ENCODE measurements around the gene DLGAP1.

Gene DLGAP1

GRCh38 chr18:3775996-3776395 is 679.1 kb downstream of the DLGAP1 start:
- Histone ChIP-seq H3K4me1 (ENCODE audit: insufficient read depth, poor library complexity, severe bottlenecking) (peaks cover 15% of the 10 kb centered on the region), H3K36me3 (ENCODE audit: low read depth) (no peaks in the 10 kb centered on the region), H3K27me3 (ENCODE audit: insufficient read depth, poor library complexity, severe bottlenecking) (no peaks in the 10 kb centered on the region), H3K27ac (ENCODE audit: poor library complexity, severe bottlenecking) (no peak overlapping the region), H3K9me3 (ENCODE audit: severe bottlenecking) (no peaks in the 10 kb centered on the region), H3K4me3 (ENCODE audit: severe bottlenecking) (no peak overlapping the region)
- ATAC-seq (ENCODE audit: low read depth) (no peak), DNase-seq (ENCODE audit: low spot score) (no peak)
- no peak for TF ChIP-seq CTCF (IDR thresholded peaks at IDR 0.05; ENCODE audit: poor library complexity, severe bottlenecking)

GRCh38 chr18:3773303-3773702 is 681.8 kb downstream of the DLGAP1 start:
- no peak for DNase-seq (ENCODE audit: low spot score)

GRCh38 chr18:3771121-3771971 is 683.8 kb downstream of the DLGAP1 start:
- peak overlapping the region; percentile 39 for H3K27ac ChIP-seq (ENCODE audit: poor library complexity, severe bottlenecking)
- peak; percentile 97 for TF ChIP-seq CTCF (IDR thresholded peaks at IDR 0.05; ENCODE audit: poor library complexity, severe bottlenecking)
- peak; percentile 72 for DNase-seq (ENCODE audit: low spot score)
- peak overlapping the region; percentile 7 for H3K4me3 ChIP-seq (ENCODE audit: severe bottlenecking)
- peak; percentile 94 for ATAC-seq (ENCODE audit: low read depth)
- H3K4me1 ChIP-seq (ENCODE audit: insufficient read depth, poor library complexity, severe bottlenecking) = peaks cover 15% of the 10 kb centered on the region
- H3K36me3 ChIP-seq (ENCODE audit: low read depth) = no peaks in the 10 kb centered on the region
- H3K9me3 ChIP-seq (ENCODE audit: severe bottlenecking) = no peaks in the 10 kb centered on the region
- H3K27me3 ChIP-seq (ENCODE audit: insufficient read depth, poor library complexity, severe bottlenecking) = no peaks in the 10 kb centered on the region

More at GRCh38 chr18:3773303-3773702, 681.8 kb downstream of the DLGAP1 start:
- H3K9me3 ChIP-seq (ENCODE audit: severe bottlenecking) = no peaks in the 10 kb centered on the region
- no peaks in the 10 kb centered on the region for H3K36me3 ChIP-seq (ENCODE audit: low read depth)
- no peak for TF ChIP-seq CTCF (IDR thresholded peaks at IDR 0.05; ENCODE audit: poor library complexity, severe bottlenecking)
- ATAC-seq (ENCODE audit: low read depth) = peak; percentile 35; the same call in 1 of the 3 replicates
- peaks cover 15% of the 10 kb centered on the region for H3K4me1 ChIP-seq (ENCODE audit: insufficient read depth, poor library complexity, severe bottlenecking)
- H3K27me3 ChIP-seq (ENCODE audit: insufficient read depth, poor library complexity, severe bottlenecking) = no peaks in the 10 kb centered on the region
- H3K4me3 ChIP-seq (ENCODE audit: severe bottlenecking) = no peak overlapping the region
- H3K27ac ChIP-seq (ENCODE audit: poor library complexity, severe bottlenecking) = no peak overlapping the region

GRCh38 chr18:3761266-3761665 is 693.8 kb downstream of the DLGAP1 start:
- Histone ChIP-seq H3K27ac (ENCODE audit: poor library complexity, severe bottlenecking) (no peak overlapping the region), H3K4me3 (ENCODE audit: severe bottlenecking) (no peak overlapping the region), H3K27me3 (ENCODE audit: insufficient read depth, poor library complexity, severe bottlenecking) (no peaks in the 10 kb centered on the region), H3K36me3 (ENCODE audit: low read depth) (no peaks in the 10 kb centered on the region), H3K9me3 (ENCODE audit: severe bottlenecking) (peaks cover 8% of the 10 kb centered on the region), H3K4me1 (ENCODE audit: insufficient read depth, poor library complexity, severe bottlenecking) (no peaks in the 10 kb centered on the region)
- ATAC-seq (ENCODE audit: low read depth) (no peak), DNase-seq (ENCODE audit: low spot score) (no peak)
- TF ChIP-seq CTCF (IDR thresholded peaks at IDR 0.05; ENCODE audit: poor library complexity, severe bottlenecking) = no peak

- Histone ChIP-seq H3K27me3 (ENCODE audit: insufficient read depth, poor library complexity, severe bottlenecking) (no peaks in the 10 kb centered on the region), H3K36me3 (ENCODE audit: low read depth) (no peaks in the 10 kb centered on the region), H3K4me3 (ENCODE audit: severe bottlenecking) (no peak overlapping the region), H3K9me3 (ENCODE audit: severe bottlenecking) (peaks cover 4% of the 10 kb centered on the region), H3K27ac (ENCODE audit: poor library complexity, severe bottlenecking) (no peak overlapping the region), H3K4me1 (ENCODE audit: insufficient read depth, poor library complexity, severe bottlenecking) (no peaks in the 10 kb centered on the region)
- TF ChIP-seq CTCF (IDR thresholded peaks at IDR 0.05; ENCODE audit: poor library complexity, severe bottlenecking) = no peak
- ATAC-seq (ENCODE audit: low read depth) (no peak), DNase-seq (ENCODE audit: low spot score) (no peak)
These were observed 694.4 kb downstream of the DLGAP1 start for GRCh38 chr18:3760741-3761140.

All from RWPE2 (cell line).